Measurements from ENCODE around the gene DCLK1.

DNA sequence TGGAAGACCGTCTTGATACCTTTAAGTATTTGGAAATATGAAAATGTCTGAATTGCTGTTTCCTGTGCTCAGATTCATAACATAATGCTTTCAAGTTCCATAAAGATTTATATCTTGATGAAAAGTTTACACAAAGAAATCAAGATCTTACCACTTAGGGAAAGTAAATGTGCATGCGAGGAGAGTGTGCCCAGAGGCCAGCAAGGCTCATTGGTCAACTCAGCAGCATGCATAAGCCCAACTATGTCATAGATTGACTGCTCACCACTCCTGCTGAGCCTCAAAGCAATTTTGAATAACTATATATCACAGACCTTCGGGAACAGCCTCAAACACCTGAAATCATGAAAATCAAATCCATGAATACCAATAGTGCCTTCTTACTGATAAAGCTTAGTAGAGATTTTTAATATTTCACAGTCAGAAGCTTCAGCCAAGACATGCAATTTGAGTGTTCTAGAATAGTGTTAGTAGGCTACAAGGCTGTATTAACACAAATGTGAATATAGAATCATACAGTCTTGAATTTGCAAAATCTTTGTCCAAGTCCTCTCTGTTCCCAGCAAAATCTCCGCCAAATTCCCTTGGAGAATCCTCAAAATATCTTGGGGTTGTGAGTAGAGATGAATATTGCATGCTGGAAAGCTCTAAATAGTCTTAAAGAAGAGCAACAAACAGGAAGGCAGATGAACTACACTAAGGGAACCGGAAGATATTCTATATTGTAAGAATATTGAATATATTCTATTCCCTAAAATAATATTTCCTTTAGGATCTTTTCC, 124.1 kb downstream of the DCLK1 start:
- TF ChIP-seq, protein P1, sequence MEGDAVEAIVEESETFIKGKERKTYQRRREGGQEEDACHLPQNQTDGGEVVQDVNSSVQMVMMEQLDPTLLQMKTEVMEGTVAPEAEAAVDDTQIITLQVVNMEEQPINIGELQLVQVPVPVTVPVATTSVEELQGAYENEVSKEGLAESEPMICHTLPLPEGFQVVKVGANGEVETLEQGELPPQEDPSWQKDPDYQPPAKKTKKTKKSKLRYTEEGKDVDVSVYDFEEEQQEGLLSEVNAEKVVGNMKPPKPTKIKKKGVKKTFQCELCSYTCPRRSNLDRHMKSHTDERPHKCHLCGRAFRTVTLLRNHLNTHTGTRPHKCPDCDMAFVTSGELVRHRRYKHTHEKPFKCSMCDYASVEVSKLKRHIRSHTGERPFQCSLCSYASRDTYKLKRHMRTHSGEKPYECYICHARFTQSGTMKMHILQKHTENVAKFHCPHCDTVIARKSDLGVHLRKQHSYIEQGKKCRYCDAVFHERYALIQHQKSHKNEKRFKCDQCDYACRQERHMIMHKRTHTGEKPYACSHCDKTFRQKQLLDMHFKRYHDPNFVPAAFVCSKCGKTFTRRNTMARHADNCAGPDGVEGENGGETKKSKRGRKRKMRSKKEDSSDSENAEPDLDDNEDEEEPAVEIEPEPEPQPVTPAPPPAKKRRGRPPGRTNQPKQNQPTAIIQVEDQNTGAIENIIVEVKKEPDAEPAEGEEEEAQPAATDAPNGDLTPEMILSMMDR (IDR thresholded peaks at IDR 0.05; ENCODE audit: poor library complexity), result no peak
- no peak for TF ChIP-seq EZH2 (IDR thresholded peaks at IDR 0.05; ENCODE audit: borderline replicate concordance)

Data from hepatocyte (in vitro differentiated cells).